GM21447 (cell line): Measurements from ENCODE around the gene PHLDB1.

Experiments
- ATAC-seq: cut with Tn5 transposase; IDR thresholded peaks from one replicate; pipeline ENCODE4 v1.9.1; 2021; ENCODE audit not compliant: unreplicated experiment

The PHLDB1 gene

GRCh38 chr11:118621784-118622375, 14.5 kb downstream of the PHLDB1 start:
- no peak for ATAC-seq

- no peak for ATAC-seq
These were observed 15.2 kb downstream of the PHLDB1 start for GRCh38 chr11:118622376-118623268.

- no peak for ATAC-seq
These were observed 15.8 kb downstream of the PHLDB1 start for GRCh38 chr11:118623269-118623655.

GRCh38 chr11:118625036-118625690, 17.7 kb downstream of the PHLDB1 start:
- ATAC-seq: no peak

GRCh38 chr11:118625976-118626375, 18.6 kb downstream of the PHLDB1 start:
- ATAC-seq: no peak

- no peak for ATAC-seq
These were observed 20.2 kb downstream of the PHLDB1 start for GRCh38 chr11:118627566-118627965.

GRCh38 chr11:118628031-118628430, 20.6 kb downstream of the PHLDB1 start:
- ATAC-seq: no peak

- ATAC-seq: no peak
These were observed 21.0 kb downstream of the PHLDB1 start for GRCh38 chr11:118628432-118628831.

GRCh38 chr11:118628861-118629549, 21.6 kb downstream of the PHLDB1 start:
- ATAC-seq: no peak

- no peak for ATAC-seq
These were observed 22.6 kb downstream of the PHLDB1 start for GRCh38 chr11:118629761-118630661.

- no peak for ATAC-seq
These were observed 23.9 kb downstream of the PHLDB1 start for GRCh38 chr11:118631142-118631909.

GRCh38 chr11:118632577-118633318, 25.3 kb downstream of the PHLDB1 start:
- no peak for ATAC-seq

- ATAC-seq: no peak
These were observed 25.9 kb downstream of the PHLDB1 start for GRCh38 chr11:118633319-118633690.

GRCh38 chr11:118633979-118634378, 26.6 kb downstream of the PHLDB1 start:
- ATAC-seq: no peak

- ATAC-seq: no peak
These were observed 27.2 kb downstream of the PHLDB1 start for GRCh38 chr11:118634431-118635236.

- ATAC-seq: no peak
These were observed 27.8 kb downstream of the PHLDB1 start for GRCh38 chr11:118635237-118635591.

GRCh38 chr11:118635642-118636041, 28.2 kb downstream of the PHLDB1 start:
- ATAC-seq: no peak
